Measurements from ENCODE around the gene BCS1L. TPM values are rescaled to one million over a fixed set of nuclear protein-coding genes. Genes with fewer than 3 reads are reported as not detected.
A peak's percentile ranks its signal among the peaks of the same experiment; 100 is the strongest.

BCS1L gene
- total and polyA plus RNA-seq, 2 experiments from 2014 or later, result 30.9 to 39.9 TPM

- Histone ChIP-seq H3K9me2 (ENCODE audit: insufficient read depth) (no peaks in the 10 kb centered on the region), H3K27ac (no peak overlapping the region), H3F3A (ENCODE audit: insufficient read depth) (peaks cover 4% of the 10 kb centered on the region; the same call in 1 of the 2 replicates), H3K4me2 (ENCODE audit: unreplicated experiment) (no peak overlapping the region), H2AFZ (no peak overlapping the region), H3K4me3 (no peak overlapping the region), H3K36me3 (ENCODE audit: low read depth) (peaks cover 14% of the 10 kb centered on the region), H3K79me2 (ENCODE audit: insufficient read depth) (no peaks in the 10 kb centered on the region), H3K4me1 (ENCODE audit: insufficient read depth) (peaks cover 10% of the 10 kb centered on the region; the same call in 1 of the 2 replicates), H4K20me1 (ENCODE audit: insufficient read depth) (no peaks in the 10 kb centered on the region), H3K27me3 (replicated peaks; ENCODE audit: insufficient read depth) (no peaks in the 10 kb centered on the region), H3K9me3 (ENCODE audit: low read depth) (no peaks in the 10 kb centered on the region), H3K9ac (no peak overlapping the region)
- no peak for TF ChIP-seq EZH2 (IDR thresholded peaks at IDR 0.05; ENCODE audit: insufficient read depth, poor library complexity, severe bottlenecking)
- no peak for TF ChIP-seq EZH2phosphoT487 (IDR thresholded peaks at IDR 0.05; ENCODE audit: insufficient read depth, low read depth)
- DNase-seq, result no peak
- in situ Hi-C loops (cut with MboI), result no loop called here
- WGBS, 2 experiments (ENCODE audit: low coverage in 1 of 2, low lambda C conversion rate in 2 of 2, missing lambda C conversion rate in 2 of 2), result 89 to 93% methylated on average over 17 of the region's 17 CpGs
These were observed 16.7 kb upstream of the BCS1L start for GRCh38 chr2:218642786-218643185.

- no peak overlapping the region for H2AFZ ChIP-seq
- no peaks in the 10 kb centered on the region for H3K79me2 ChIP-seq (ENCODE audit: insufficient read depth)
- H3K27ac ChIP-seq, result no peak overlapping the region
- no peaks in the 10 kb centered on the region for H3K9me2 ChIP-seq (ENCODE audit: insufficient read depth)
- peaks cover 4% of the 10 kb centered on the region; the same call in 1 of the 2 replicates for H3F3A ChIP-seq (ENCODE audit: insufficient read depth)
- 84 to 85% methylated on average over 10 of the region's 10 CpGs for WGBS, 2 experiments (ENCODE audit: low coverage in 1 of 2, low lambda C conversion rate in 2 of 2, missing lambda C conversion rate in 2 of 2)
- no peaks in the 10 kb centered on the region for H3K27me3 ChIP-seq (replicated peaks; ENCODE audit: insufficient read depth)
- H3K4me2 ChIP-seq (ENCODE audit: unreplicated experiment), result no peak overlapping the region
- H3K9ac ChIP-seq, result no peak overlapping the region; the same call in 1 of the 2 replicates
- H4K20me1 ChIP-seq (ENCODE audit: insufficient read depth), result no peaks in the 10 kb centered on the region
- in situ Hi-C loops (cut with MboI), result no loop called here
- H3K4me3 ChIP-seq, result no peak overlapping the region
- no peaks in the 10 kb centered on the region for H3K9me3 ChIP-seq (ENCODE audit: low read depth)
- TF ChIP-seq EZH2 (IDR thresholded peaks at IDR 0.05; ENCODE audit: insufficient read depth, poor library complexity, severe bottlenecking) (no peak), EZH2phosphoT487 (IDR thresholded peaks at IDR 0.05; ENCODE audit: insufficient read depth, low read depth) (no peak)
- no peak for DNase-seq
- peaks cover 10% of the 10 kb centered on the region; the same call in 1 of the 2 replicates for H3K4me1 ChIP-seq (ENCODE audit: insufficient read depth)
- peaks cover 19% of the 10 kb centered on the region for H3K36me3 ChIP-seq (ENCODE audit: low read depth)
These were observed 15.7 kb upstream of the BCS1L start for GRCh38 chr2:218643751-218644310.

- H3K79me2 ChIP-seq (ENCODE audit: insufficient read depth), result no peaks in the 10 kb centered on the region
- H3K36me3 ChIP-seq (ENCODE audit: low read depth), result peaks cover 16% of the 10 kb centered on the region
- WGBS, 2 experiments (ENCODE audit: low coverage in 1 of 2, low lambda C conversion rate in 2 of 2, missing lambda C conversion rate in 2 of 2), result 82 to 83% methylated on average over 11 of the region's 11 CpGs
- no peaks in the 10 kb centered on the region for H3K9me3 ChIP-seq (ENCODE audit: low read depth)
- H3K9ac ChIP-seq, result peak overlapping the region; percentile 72
- H3K27ac ChIP-seq, result peak overlapping the region; percentile 96
- no peak overlapping the region for H3K4me3 ChIP-seq
- no peaks in the 10 kb centered on the region for H3K9me2 ChIP-seq (ENCODE audit: insufficient read depth)
- no peaks in the 10 kb centered on the region for H4K20me1 ChIP-seq (ENCODE audit: insufficient read depth)
- DNase-seq, result no peak
- peaks cover 10% of the 10 kb centered on the region; the same call in 1 of the 2 replicates for H3K4me1 ChIP-seq (ENCODE audit: insufficient read depth)
- H2AFZ ChIP-seq, result no peak overlapping the region
- in situ Hi-C loops (cut with MboI), result no loop called here
- no peak for TF ChIP-seq EZH2phosphoT487 (IDR thresholded peaks at IDR 0.05; ENCODE audit: insufficient read depth, low read depth)
- no peak for TF ChIP-seq EZH2 (IDR thresholded peaks at IDR 0.05; ENCODE audit: insufficient read depth, poor library complexity, severe bottlenecking)
- H3K4me2 ChIP-seq (ENCODE audit: unreplicated experiment), result no peak overlapping the region
- H3F3A ChIP-seq (ENCODE audit: insufficient read depth), result peaks cover 4% of the 10 kb centered on the region; the same call in 1 of the 2 replicates
- no peaks in the 10 kb centered on the region for H3K27me3 ChIP-seq (replicated peaks; ENCODE audit: insufficient read depth)
These were observed 14.8 kb upstream of the BCS1L start for GRCh38 chr2:218644721-218645120.

GRCh38 chr2:218645126-218645525, 14.4 kb upstream of the BCS1L start:
- Histone ChIP-seq H3F3A (ENCODE audit: insufficient read depth) (peaks cover 6% of the 10 kb centered on the region; the same call in 1 of the 2 replicates), H3K4me1 (ENCODE audit: insufficient read depth) (peaks cover 10% of the 10 kb centered on the region; the same call in 1 of the 2 replicates), H3K27ac (peak overlapping the region; percentile 96), H3K4me3 (no peak overlapping the region), H2AFZ (0 out of 2 replicates have a peak overlapping the region, but pooled peaks have one; percentile 45), H3K27me3 (replicated peaks; ENCODE audit: insufficient read depth) (no peaks in the 10 kb centered on the region), H3K9me2 (ENCODE audit: insufficient read depth) (no peaks in the 10 kb centered on the region), H3K4me2 (ENCODE audit: unreplicated experiment) (no peak overlapping the region), H3K9ac (peak overlapping the region; percentile 72), H3K9me3 (ENCODE audit: low read depth) (no peaks in the 10 kb centered on the region), H3K36me3 (ENCODE audit: low read depth) (peaks cover 15% of the 10 kb centered on the region), H3K79me2 (ENCODE audit: insufficient read depth) (no peaks in the 10 kb centered on the region), H4K20me1 (ENCODE audit: insufficient read depth) (no peaks in the 10 kb centered on the region)
- 38 to 43% methylated on average over 1 of the region's 1 CpG for WGBS, 2 experiments (ENCODE audit: low coverage in 1 of 2, low lambda C conversion rate in 2 of 2, missing lambda C conversion rate in 2 of 2)
- no peak for TF ChIP-seq EZH2phosphoT487 (IDR thresholded peaks at IDR 0.05; ENCODE audit: insufficient read depth, low read depth)
- no peak for TF ChIP-seq EZH2 (IDR thresholded peaks at IDR 0.05; ENCODE audit: insufficient read depth, poor library complexity, severe bottlenecking)
- in situ Hi-C loops (cut with MboI), result no loop called here
- peak; percentile 87 for DNase-seq
